Pons (tissue), 1 donor: ENCODE measurements around the gene QSOX2.

Experiments used
- DNase-seq: peaks from one replicate; pipeline ENCODE4 v3.0.0-alpha.2; 2016; ENCODE audit warnings: low spot score

QSOX2 gene

GRCh38 chr9:136251264-136252115 is 5.9 kb upstream of the QSOX2 start:
- DNase-seq, result no peak

DNA sequence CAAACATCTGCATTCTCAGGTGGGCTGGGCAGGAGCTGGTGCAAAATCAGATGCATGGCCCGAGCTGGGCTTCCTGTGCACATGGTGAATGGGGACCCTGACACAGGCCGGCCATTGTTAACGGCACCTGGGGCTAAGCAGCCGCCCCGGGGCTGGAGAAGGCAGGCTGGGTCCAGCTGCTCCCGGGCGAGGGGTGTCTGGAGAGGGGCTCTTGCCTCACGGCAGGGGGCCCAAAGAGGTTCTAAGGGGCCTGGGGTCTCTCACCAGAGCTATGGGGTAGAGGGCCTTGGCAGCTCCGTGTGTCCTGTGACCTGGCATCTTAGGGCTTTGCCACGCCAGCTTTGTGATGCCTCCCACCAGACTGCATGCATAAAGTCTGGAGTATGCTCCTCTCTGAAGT is 5.1 kb upstream of the QSOX2 start:
- DNase-seq, result no peak

GRCh38 chr9:136249877-136250559 is 4.4 kb upstream of the QSOX2 start:
- DNase-seq, result no peak

DNA sequence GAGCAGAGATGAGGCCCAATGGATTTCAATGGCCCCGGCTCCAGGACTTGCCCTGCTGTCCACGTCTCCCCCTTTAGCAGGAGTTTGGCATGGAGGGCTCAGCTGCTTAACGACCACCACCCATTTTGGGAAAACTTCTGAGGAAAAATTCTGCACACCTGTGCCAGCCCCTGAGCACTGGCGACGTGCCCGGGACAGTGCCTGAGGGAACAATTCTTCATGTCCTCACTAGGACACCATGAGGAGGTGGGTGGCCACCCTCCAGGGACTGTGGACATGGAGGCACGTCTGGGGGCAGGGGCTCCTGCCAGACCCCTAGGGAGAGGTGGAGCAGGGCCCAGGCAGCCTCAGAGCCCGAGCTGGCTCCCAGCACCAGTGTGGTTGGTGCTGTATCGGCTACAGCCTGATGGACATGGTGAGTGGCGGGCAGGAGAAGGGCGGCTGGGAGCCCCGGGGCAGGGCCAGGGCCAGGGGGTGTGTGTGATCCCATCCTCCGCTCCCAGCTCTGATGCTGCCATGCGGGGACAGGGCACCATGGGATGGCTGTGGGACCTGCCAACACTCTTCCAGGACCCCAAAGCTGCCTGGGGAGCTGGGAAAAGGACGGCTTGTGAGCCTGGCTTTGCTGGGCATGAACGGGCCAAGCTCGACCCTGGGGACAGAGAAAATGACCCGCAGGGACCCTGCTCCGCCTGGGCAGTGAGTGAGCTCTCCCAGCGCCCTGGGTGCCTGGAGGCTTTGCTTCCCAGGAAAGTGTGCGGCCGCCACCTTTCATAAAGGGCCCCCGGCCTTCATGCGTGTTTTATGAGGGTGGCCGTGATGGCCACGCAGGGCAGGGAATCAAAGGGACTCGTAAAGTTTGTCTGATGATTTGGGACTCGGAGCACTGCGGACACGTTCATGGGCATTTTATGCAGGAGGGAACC is 3.6 kb upstream of the QSOX2 start:
- no peak for DNase-seq

- DNase-seq, result no peak
Observed at GRCh38 chr9:136247947-136248637, 2.5 kb upstream of the QSOX2 start.

- no peak for DNase-seq
Observed at GRCh38 chr9:136247551-136247916, 1.9 kb upstream of the QSOX2 start.

DNA sequence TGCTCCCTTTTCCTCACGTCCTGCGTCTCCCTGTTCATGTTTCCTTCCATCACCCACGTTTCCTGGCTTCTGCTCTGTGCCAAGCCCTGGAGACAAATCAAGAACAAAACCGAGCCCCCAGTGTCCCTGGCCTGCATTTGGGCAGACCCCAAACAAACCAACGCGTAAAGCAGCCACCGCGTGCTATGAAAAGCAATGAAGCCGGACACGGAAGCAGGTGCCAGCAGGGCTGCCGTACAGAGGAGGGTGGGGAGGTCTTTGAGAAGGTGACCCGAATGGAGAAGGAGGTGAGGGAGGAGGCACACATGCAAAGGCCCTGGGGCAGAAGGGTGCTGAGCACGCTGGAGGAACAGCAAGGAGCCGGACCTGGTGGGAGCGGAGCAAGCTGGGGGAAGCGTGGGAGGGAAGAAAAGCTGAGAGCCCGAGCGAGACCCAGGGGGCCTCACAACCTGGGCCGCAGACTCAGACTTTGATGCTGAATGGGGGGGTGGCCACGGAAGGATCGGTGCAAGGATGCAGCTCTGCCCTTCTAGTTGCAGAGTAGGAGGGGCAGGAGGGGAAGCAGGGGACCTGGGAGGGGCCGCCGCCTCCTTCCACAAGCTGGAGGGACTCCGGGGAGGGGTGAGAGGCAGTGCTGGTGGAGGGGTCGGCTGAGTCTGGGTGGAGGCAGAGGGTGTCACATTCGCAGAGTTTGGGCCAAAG is 1.4 kb upstream of the QSOX2 start:
- no peak for DNase-seq

DNA sequence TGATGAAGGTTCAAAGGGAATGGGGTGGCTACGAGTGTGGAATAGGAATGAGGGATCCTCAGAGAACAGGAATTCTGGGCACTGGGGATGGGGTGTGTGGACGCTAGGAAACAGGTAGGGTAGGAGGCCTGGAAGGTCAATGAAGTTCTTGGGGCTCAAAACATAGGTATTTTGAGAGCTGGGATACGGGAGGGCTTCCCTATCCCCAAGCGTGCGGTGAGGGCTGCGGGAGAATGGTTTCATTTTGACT is 718 bp downstream of the QSOX2 start:
- DNase-seq, result no peak

GRCh38 chr9:136244122-136244968 is 1.3 kb downstream of the QSOX2 start:
- no peak for DNase-seq

GRCh38 chr9:136243631-136244030 is 2.0 kb downstream of the QSOX2 start:
- no peak for DNase-seq

GRCh38 chr9:136242918-136243525 is 2.6 kb downstream of the QSOX2 start:
- no peak for DNase-seq

GRCh38 chr9:136242248-136242647 is 3.4 kb downstream of the QSOX2 start:
- no peak for DNase-seq

GRCh38 chr9:136241542-136241941 is 4.1 kb downstream of the QSOX2 start:
- no peak for DNase-seq

GRCh38 chr9:136240941-136241340 is 4.7 kb downstream of the QSOX2 start:
- DNase-seq, result no peak

DNA sequence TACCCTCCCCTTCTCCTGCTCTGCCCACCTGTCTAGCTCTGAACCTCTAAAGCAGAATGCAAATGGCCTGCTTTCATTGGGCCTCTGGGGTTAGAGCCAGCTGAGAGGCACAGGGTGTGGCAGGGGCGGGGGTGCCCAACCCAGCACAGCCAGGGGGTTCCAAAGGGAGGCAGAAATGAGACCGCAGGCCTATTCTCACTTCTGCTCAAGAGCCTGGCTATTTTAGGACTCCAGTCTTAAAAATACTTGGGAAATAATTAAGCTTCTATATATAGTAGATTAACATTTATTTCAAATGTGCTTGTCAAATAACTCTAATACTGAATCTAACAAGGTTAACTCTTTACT is 5.7 kb downstream of the QSOX2 start:
- DNase-seq, result no peak

DNA sequence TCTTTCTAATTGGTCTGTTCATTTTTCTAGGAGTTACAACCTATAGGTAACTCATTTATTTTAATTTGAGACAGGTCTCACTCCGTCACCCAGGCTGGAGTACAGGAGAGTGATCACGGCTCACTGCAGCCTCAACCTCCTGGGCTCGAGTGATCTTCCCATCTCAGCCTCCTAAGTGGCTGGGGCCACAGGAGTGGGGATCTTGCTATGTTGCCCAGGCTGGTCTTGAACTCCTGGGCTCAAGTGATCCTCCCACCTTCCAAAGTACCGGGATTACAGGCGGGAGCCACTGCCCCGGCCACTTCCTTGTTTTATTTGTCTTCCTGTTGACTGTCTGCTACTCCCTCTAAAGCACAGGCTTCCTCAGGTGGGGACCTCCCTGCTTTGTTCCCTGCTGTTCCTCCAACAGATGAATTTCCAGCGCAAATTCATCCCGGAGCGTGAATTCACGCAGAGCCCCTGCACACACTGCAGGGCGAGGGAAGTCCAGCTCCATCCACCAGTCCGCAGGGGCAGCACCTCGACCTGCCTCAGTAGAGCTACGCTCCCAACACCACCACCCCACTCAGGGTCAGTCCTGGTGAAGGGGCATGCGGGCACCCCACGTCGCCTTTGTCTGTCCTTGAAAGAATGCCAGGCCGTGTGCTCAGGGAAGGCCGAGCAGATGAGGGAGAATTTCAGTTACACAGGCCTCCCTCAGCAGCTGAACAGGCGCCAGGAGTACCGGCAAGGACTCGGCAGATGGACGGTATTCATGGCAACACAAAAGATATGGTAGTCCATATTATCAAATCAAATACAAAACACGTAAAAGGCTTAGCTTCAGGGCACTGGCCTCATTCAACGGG is 6.3 kb downstream of the QSOX2 start:
- no peak for DNase-seq

DNA sequence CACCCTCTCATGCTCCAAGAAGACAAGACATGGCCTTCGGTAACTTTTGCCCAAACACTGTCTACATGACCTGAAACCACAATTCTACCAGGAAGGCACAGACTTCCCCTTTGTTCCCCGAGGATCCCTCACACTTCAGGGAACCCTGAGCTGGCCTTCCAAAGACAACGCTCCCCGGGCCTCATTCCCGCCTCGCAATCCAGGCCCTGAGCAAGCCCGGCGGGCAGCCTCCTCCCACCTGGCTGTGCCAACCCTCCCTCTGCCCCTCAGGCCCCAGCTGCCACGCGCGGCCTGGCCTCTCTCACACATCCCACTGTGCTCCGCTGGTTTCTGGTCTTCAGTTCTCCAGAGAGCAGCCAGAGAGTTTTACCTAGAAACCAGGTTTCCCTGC is 7.3 kb downstream of the QSOX2 start:
- DNase-seq, result no peak

- no peak for DNase-seq
Observed at GRCh38 chr9:136237486-136238341, 7.9 kb downstream of the QSOX2 start.
